Hepatocyte (in vitro differentiated cells): ENCODE results near the gene MCRIP2. TPM values are rescaled to one million over a fixed set of nuclear protein-coding genes. Genes with fewer than 3 reads are reported as not detected.

Experiments used
- DNase-seq: peaks from one replicate; pipeline ENCODE4 v3.0.0-alpha.2; 2016; ENCODE audit warnings: low spot score
- H2AFZ ChIP-seq: fragments of 200-600 bp; sonication (generic); 2 replicates; pipeline ENCODE4 v1.6.0; 2016; ENCODE audit warnings: antibody characterized with exemption, mild to moderate bottlenecking
- H3K27ac ChIP-seq: fragments of 200-600 bp; sonication (generic); 2 replicates; pipeline ENCODE4 v1.5.1; 2016; ENCODE audit warnings: mild to moderate bottlenecking
- H3K27me3 ChIP-seq: fragments of 200-600 bp; sonication (generic); 2 replicates; pipeline ENCODE4 v1.6.1; 2016
- H3K36me3 ChIP-seq: fragments of 200-600 bp; sonication (generic); replicated peaks from 2 replicates; pipeline ENCODE4 v1.5.1; 2016; ENCODE audit warnings: low read depth; ENCODE audit not compliant: insufficient read depth
- H3K4me1 ChIP-seq: fragments of 200-600 bp; sonication (generic); 2 replicates; pipeline ENCODE4 v1.5.1; 2016; ENCODE audit warnings: mild to moderate bottlenecking, moderate library complexity; ENCODE audit not compliant: insufficient read depth
- H3K4me2 ChIP-seq: fragments of 200-600 bp; sonication (generic); 2 replicates; pipeline ENCODE4 v1.6.0; 2016
- H3K4me3 ChIP-seq: fragments of 200-600 bp; sonication (generic); 2 replicates; pipeline ENCODE4 v1.5.1; 2016; ENCODE audit warnings: mild to moderate bottlenecking
- H3K79me2 ChIP-seq: fragments of 200-600 bp; sonication (generic); 2 replicates; pipeline ENCODE4 v1.6.0; 2017; ENCODE audit warnings: mild to moderate bottlenecking
- H3K9me2 ChIP-seq: fragments of 200-600 bp; sonication (generic); replicated peaks from 2 replicates; pipeline ENCODE4 v1.6.0; 2017; ENCODE audit warnings: mild to moderate bottlenecking; ENCODE audit not compliant: insufficient read depth
- H3K9me3 ChIP-seq: fragments of 200-600 bp; sonication (generic); 2 replicates; pipeline ENCODE4 v1.5.1; 2016; ENCODE audit warnings: low read depth, mild to moderate bottlenecking
- H4K20me1 ChIP-seq: fragments of 200-600 bp; sonication (generic); 2 replicates; pipeline ENCODE4 v1.6.0; 2016; ENCODE audit warnings: mild to moderate bottlenecking; ENCODE audit not compliant: insufficient read depth, poor library complexity, severe bottlenecking
- EZH2 ChIP-seq: fragments of 200-600 bp; sonication (generic); IDR thresholded peaks from 2 replicates; pipeline ENCODE4 v1.6.1; 2016; ENCODE audit warnings: antibody characterized with exemption, mild to moderate bottlenecking, borderline replicate concordance
- EZH2phosphoT487 ChIP-seq: fragments of 200-600 bp; sonication (generic); IDR thresholded peaks from one replicate; pipeline ENCODE4 v1.6.1; 2018; ENCODE audit warnings: antibody characterized with exemption, mild to moderate bottlenecking, low read depth, moderate library complexity; ENCODE audit not compliant: unreplicated experiment, severe bottlenecking
- whole genome bisulfite sequencing: methylation state at CpG from one replicate; pipeline ENCODE4 v1.1.6; 2016; ENCODE audit warnings: low lambda C conversion rate; ENCODE audit errors: missing lambda C conversion rate; 5-methylcytosine and 5-hydroxymethylcytosine counted together
- polyA plus RNA-seq: library from polyadenylated mRNA; unstranded; fragments of >200 nt; fragmentation: Nextera tagmentation; extraction: Ambion mirVana; gene quantifications from 2 replicates; pipeline ENCODE4 v1.2.1, GENCODE V29; 2016
- total RNA-seq: library from RNA; depleted of rRNA; stranded (reverse); fragments of >200 nt; gene quantifications from 2 replicates; pipeline ENCODE4 v1.2.3, GENCODE V29; 2014
- TF ChIP-seq, protein P1 (sequence below): fragments of 200-600 bp; sonication (generic); IDR thresholded peaks from 2 replicates; pipeline ENCODE4 v1.5.1; 2016; ENCODE audit warnings: antibody characterized with exemption, mild to moderate bottlenecking; ENCODE audit not compliant: poor library complexity

MCRIP2 gene
- total and polyA plus RNA-seq, 2 experiments from 2014 or later = 43.0 to 100 TPM

DNA sequence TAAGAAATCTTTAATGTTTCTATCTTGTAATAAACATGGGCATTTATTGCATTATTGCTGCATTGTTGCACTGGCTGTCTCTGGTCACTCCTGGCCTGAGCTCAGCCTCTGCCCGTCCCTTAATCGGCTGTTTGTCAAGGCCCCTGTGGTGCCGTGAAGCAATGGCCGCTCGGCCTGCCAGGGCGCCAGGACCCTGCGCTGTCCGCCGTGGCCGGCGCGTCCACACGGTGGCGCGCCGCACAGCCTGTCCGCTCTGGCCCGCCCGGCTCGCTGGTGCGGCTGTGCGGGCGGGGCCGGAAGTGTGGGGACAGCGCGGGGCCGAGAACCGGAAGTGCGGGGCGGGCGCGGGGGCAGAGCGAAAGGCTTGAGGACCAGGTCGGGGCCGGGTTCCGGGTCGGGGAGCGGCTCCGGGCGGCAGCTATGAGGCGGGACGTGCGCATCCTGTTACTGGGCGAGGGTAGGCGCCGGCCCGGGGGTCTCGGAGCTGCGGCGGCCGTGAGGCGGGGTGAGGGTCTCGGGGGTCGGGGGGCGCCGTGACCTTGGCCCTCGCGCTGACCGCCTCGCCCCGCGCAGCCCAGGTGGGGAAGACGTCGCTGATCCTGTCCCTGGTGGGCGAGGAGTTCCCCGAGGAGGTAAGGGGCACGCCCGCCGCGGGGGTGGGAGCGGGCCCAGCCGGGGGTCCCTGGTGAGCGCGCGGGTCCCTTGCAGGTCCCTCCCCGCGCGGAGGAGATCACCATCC is 26.3 kb downstream of the MCRIP2 start, which contains the start of gene RHOT2:
Gene RHOT2 (plus strand): TSS at position 353 of the 739 bp plus-strand sequence. CDS start 68 bp downstream, at position 421.
- TF ChIP-seq EZH2phosphoT487 = no peak
- TF ChIP-seq, protein P1, sequence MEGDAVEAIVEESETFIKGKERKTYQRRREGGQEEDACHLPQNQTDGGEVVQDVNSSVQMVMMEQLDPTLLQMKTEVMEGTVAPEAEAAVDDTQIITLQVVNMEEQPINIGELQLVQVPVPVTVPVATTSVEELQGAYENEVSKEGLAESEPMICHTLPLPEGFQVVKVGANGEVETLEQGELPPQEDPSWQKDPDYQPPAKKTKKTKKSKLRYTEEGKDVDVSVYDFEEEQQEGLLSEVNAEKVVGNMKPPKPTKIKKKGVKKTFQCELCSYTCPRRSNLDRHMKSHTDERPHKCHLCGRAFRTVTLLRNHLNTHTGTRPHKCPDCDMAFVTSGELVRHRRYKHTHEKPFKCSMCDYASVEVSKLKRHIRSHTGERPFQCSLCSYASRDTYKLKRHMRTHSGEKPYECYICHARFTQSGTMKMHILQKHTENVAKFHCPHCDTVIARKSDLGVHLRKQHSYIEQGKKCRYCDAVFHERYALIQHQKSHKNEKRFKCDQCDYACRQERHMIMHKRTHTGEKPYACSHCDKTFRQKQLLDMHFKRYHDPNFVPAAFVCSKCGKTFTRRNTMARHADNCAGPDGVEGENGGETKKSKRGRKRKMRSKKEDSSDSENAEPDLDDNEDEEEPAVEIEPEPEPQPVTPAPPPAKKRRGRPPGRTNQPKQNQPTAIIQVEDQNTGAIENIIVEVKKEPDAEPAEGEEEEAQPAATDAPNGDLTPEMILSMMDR = peak; percentile 83
- H3K4me2 ChIP-seq = peak within 1 kb of the TSS; percentile 96
- no peaks in the 10 kb centered on the region for H4K20me1 ChIP-seq
- no peaks in the 10 kb centered on the region for H3K9me3 ChIP-seq
- no peaks in the 10 kb centered on the region for H3K9me2 ChIP-seq
- no peaks in the 10 kb centered on the region for H3K27me3 ChIP-seq
- H3K79me2 ChIP-seq = peaks cover 23% of the 10 kb centered on the region
- no peaks in the 10 kb centered on the region for H3K36me3 ChIP-seq
- under 1% methylated on average over 30 of the region's 78 CpGs for WGBS
- DNase-seq = peak; percentile 97
- H3K4me1 ChIP-seq = peaks cover 4% of the 10 kb centered on the region
- peak within 1 kb of the TSS; percentile 92 for H3K4me3 ChIP-seq
- peak within 1 kb of the TSS; percentile 74 for H3K27ac ChIP-seq
- H2AFZ ChIP-seq = peak within 1 kb of the TSS; percentile 86

DNA sequence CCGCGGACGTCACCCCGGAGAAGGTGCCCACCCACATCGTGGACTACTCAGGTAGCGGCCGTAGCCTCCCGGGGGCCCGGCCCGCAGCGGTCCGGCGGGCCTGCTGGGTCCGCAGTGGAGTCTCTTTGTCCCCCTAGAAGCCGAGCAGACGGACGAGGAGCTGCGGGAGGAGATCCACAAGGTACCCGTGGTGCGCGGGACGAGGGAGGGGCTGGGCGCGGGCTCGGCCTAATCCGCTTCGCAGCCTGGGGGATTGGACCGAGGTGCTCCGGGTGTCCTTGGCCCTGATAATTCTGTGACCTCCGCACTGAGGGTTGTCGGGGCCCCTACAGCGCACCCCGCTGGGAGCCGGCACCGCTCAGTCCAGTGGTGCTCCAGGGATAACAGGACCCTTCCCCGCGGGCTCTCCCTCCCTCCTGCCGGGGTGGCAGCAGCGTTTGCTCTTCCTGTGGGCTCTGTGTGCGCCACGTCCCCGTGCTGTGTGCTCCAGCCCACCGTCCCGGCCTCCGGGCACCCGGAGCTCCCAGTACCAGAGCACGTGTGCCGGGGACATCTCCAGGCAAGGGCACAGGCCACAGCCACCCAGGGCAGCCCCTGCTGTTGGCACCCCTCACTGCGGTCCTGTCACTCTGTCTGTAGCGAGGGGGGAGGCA is 27.0 kb downstream of the MCRIP2 start:
- Histone ChIP-seq H3K4me3 (peak overlapping the region; percentile 92), H3K79me2 (peaks cover 23% of the 10 kb centered on the region), H3K9me2 (no peaks in the 10 kb centered on the region), H3K9me3 (no peaks in the 10 kb centered on the region), H3K4me2 (peak overlapping the region; percentile 96), H3K36me3 (no peaks in the 10 kb centered on the region), H4K20me1 (no peaks in the 10 kb centered on the region), H2AFZ (peak overlapping the region; percentile 84), H3K4me1 (peaks cover 4% of the 10 kb centered on the region), H3K27me3 (no peaks in the 10 kb centered on the region), H3K27ac (peak overlapping the region; percentile 74)
- DNase-seq = no peak
- TF ChIP-seq EZH2 (no peak), EZH2phosphoT487 (no peak)
- TF ChIP-seq, protein P1 = no peak
- 17% methylated on average over 42 of the region's 50 CpGs for WGBS

DNA sequence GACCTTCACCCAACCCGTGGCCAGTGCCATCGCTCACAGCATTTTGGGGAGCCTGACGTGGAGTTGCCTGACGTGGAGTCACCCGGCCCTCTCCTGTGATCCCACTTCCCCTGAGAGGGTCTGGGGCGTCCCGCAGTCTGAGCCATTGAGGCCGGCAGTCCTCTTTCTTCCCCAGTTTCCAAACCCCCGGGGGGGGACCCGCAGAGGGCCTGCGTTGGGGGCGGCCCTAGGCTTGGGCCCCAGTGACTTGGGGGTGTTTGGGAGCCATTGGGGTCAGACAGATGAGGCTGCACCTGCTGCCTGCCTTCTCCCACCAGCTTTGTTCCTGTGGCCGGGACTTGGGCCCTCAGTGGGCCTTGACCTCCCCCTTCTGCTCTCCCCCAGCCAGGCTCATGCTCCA is 28.0 kb downstream of the MCRIP2 start:
- peaks cover 4% of the 10 kb centered on the region for H3K4me1 ChIP-seq
- peaks cover 23% of the 10 kb centered on the region for H3K79me2 ChIP-seq
- no peaks in the 10 kb centered on the region for H3K27me3 ChIP-seq
- H3K9me3 ChIP-seq = no peaks in the 10 kb centered on the region
- H3K27ac ChIP-seq = no peak overlapping the region
- no peak for DNase-seq
- no peaks in the 10 kb centered on the region for H4K20me1 ChIP-seq
- peak overlapping the region; percentile 96 for H3K4me2 ChIP-seq
- WGBS = 99% methylated on average over 13 of the region's 13 CpGs
- H3K4me3 ChIP-seq = no peak overlapping the region
- no peak for TF ChIP-seq EZH2
- TF ChIP-seq, protein P1 = no peak
- no peak for TF ChIP-seq EZH2phosphoT487
- H2AFZ ChIP-seq = no peak overlapping the region
- H3K36me3 ChIP-seq = no peaks in the 10 kb centered on the region
- no peaks in the 10 kb centered on the region for H3K9me2 ChIP-seq
